Hematopoietic multipotent progenitor cell treated with erythropoietin and hydrocortisone succinate and interleukin-3 and kit ligand, for 8 days (in vitro differentiated cells): ENCODE measurements around the gene ERCC8.

Source experiments
- DNase-seq: peaks from one replicate; pipeline ENCODE4 v3.0.0-alpha.2; 2015

ERCC8 gene

GRCh38 chr5:60830581-60831127 is 114.2 kb downstream of the ERCC8 start:
- no peak for DNase-seq

- DNase-seq: no peak
These were observed 115.2 kb downstream of the ERCC8 start for GRCh38 chr5:60829490-60830266.

- DNase-seq: no peak
These were observed 117.7 kb downstream of the ERCC8 start for GRCh38 chr5:60827201-60827600.

GRCh38 chr5:60826653-60827052 is 118.2 kb downstream of the ERCC8 start:
- DNase-seq: no peak
